GM12878 (cell line): Measurements from ENCODE around the gene OLFM1.

Experiments used
- CHD2 ChIP-seq: IDR thresholded peaks from 2 replicates; pipeline ENCODE4 v1.6.1; 2011; ENCODE audit warnings: low read depth, low read length, improper control_type of control experiment, borderline replicate concordance
- EED ChIP-seq: sonication (generic); IDR thresholded peaks from 2 replicates; pipeline ENCODE4 v1.6.1; 2016; ENCODE audit warnings: antibody characterized with exemption, low read depth
- EGR1 ChIP-seq, 2 experiments: IDR thresholded peaks; 1 replicate in 1 of 2; 2 replicates in 1 of 2; pipeline ENCODE4 v1.6.1; 2011 to 2012; ENCODE audit warnings: low read depth in 2 of 2, low read length in 2 of 2, borderline replicate concordance in 1 of 2, mild to moderate bottlenecking in 1 of 2, moderate library complexity in 1 of 2
- EZH2 ChIP-seq: IDR thresholded peaks from 2 replicates; pipeline ENCODE4 v1.6.1; 2012; ENCODE audit warnings: low read depth, mild to moderate bottlenecking, control low read depth, inconsistent platforms, low read length, borderline replicate concordance; ENCODE audit not compliant: control insufficient read depth
- GATAD2B ChIP-seq: fragments of 450-650 bp; conservative IDR thresholded peaks from 2 replicates; pipeline ENCODE4 v1.6.1; 2017; ENCODE audit warnings: low read depth, mild to moderate bottlenecking, moderate library complexity
- POLR2AphosphoS5 ChIP-seq: IDR thresholded peaks from 2 replicates; pipeline ENCODE4 v1.6.1; 2011; ENCODE audit warnings: mild to moderate bottlenecking, low read length, inconsistent platforms
- RAD21 ChIP-seq: IDR thresholded peaks from 2 replicates; pipeline ENCODE4 v1.6.1; 2011; ENCODE audit warnings: mild to moderate bottlenecking, low read depth, low read length, moderate library complexity; ENCODE audit not compliant: insufficient read depth
- RFX5 ChIP-seq: IDR thresholded peaks from 2 replicates; pipeline ENCODE4 v1.6.1; 2011; ENCODE audit warnings: low read depth, low read length, improper control_type of control experiment
- STAT1 ChIP-seq: fragments of 450-650 bp; conservative IDR thresholded peaks from 2 replicates; pipeline ENCODE4 v1.6.1; 2014; ENCODE audit warnings: antibody characterized with exemption, mild to moderate bottlenecking
- TF ChIP-seq, protein P1 (sequence below): IDR thresholded peaks from 2 replicates; pipeline ENCODE4 v1.6.1; 2011; ENCODE audit warnings: low read depth, low read length, improper control_type of control experiment, borderline replicate concordance
- TF ChIP-seq, protein P2 (sequence below), 3 experiments: IDR thresholded peaks in 2 of 3; conservative IDR thresholded peaks in 1 of 3; 2 replicates each; pipeline ENCODE4 v1.5.1; 2011; ENCODE audit warnings: low read depth in 3 of 3, low read length in 3 of 3, mild to moderate bottlenecking in 3 of 3, control low read depth in 2 of 3, moderate library complexity in 2 of 3, inconsistent platforms in 1 of 3, mixed read lengths in 1 of 3; ENCODE audit not compliant: control insufficient read depth in 2 of 3, insufficient read depth in 1 of 3; ENCODE audit errors: extremely low read depth in 1 of 3

DNA sequence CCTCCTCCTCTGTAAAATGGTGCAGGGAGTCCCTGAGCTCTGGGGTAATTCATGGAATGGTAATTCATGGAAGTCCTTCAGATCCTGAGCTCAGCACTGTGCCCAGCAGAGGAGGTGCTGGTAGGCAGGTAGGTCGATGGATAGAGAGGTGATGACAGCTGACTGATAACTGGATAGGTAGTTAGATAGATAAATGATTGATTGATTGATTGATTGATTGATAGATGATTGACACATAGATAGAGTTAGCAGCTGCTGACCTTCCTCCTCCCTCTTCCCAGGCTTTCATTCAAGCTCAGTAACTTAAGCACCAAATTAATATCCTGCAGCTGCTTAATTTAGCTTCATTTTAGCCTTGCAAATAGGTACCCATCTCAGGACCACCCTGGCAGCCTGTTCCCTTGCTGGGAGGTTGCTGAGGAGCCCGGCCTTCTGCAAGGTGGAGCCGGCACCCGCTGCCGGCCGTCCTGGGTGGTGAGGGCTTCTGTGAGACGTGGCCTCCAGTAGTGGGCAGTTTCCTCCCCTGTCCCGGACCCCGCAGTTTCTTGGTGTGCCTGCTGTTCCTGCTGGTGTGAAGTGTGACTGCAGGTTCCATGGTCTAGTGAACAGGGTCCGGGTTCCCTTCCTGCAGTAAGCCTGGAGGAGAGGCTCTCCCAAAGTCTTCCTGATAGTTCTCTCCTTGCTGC lies 13.4 kb downstream of the OLFM1 start:
- no peak for TF ChIP-seq EGR1 (IDR thresholded peaks at IDR 0.05; ENCODE audit: borderline replicate concordance in 1 of 2, low read depth in 2 of 2, low read length in 2 of 2)
- no peak for TF ChIP-seq RAD21
- TF ChIP-seq, protein P1, sequence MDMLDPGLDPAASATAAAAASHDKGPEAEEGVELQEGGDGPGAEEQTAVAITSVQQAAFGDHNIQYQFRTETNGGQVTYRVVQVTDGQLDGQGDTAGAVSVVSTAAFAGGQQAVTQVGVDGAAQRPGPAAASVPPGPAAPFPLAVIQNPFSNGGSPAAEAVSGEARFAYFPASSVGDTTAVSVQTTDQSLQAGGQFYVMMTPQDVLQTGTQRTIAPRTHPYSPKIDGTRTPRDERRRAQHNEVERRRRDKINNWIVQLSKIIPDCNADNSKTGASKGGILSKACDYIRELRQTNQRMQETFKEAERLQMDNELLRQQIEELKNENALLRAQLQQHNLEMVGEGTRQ: no peak
- TF ChIP-seq, protein P2, sequence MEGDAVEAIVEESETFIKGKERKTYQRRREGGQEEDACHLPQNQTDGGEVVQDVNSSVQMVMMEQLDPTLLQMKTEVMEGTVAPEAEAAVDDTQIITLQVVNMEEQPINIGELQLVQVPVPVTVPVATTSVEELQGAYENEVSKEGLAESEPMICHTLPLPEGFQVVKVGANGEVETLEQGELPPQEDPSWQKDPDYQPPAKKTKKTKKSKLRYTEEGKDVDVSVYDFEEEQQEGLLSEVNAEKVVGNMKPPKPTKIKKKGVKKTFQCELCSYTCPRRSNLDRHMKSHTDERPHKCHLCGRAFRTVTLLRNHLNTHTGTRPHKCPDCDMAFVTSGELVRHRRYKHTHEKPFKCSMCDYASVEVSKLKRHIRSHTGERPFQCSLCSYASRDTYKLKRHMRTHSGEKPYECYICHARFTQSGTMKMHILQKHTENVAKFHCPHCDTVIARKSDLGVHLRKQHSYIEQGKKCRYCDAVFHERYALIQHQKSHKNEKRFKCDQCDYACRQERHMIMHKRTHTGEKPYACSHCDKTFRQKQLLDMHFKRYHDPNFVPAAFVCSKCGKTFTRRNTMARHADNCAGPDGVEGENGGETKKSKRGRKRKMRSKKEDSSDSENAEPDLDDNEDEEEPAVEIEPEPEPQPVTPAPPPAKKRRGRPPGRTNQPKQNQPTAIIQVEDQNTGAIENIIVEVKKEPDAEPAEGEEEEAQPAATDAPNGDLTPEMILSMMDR (IDR thresholded peaks at IDR 0.05 in 2 of 3, conservative IDR thresholded peaks at IDR 0.05 in 1 of 3; ENCODE audit: control insufficient read depth in 2 of 3, extremely low read depth in 1 of 3, insufficient read depth in 1 of 3, low read depth in 3 of 3, low read length in 3 of 3): no peak
- no peak for TF ChIP-seq POLR2AphosphoS5
- TF ChIP-seq CHD2: no peak
- TF ChIP-seq RFX5: no peak
- no peak for TF ChIP-seq GATAD2B
- TF ChIP-seq EZH2: no peak
- no peak for TF ChIP-seq STAT1
- TF ChIP-seq EED: no peak
